ENCODE measurements around the gene PRSS2. TPM values are rescaled to one million over a fixed set of nuclear protein-coding genes. Genes with fewer than 3 reads are reported as not detected.

Gene PRSS2
- total and polyA plus RNA-seq, 9 of the 15 experiments (the other 6 are each of a cell fraction or from before 2014, with no cell fraction given) = 1.3 to 23.9 (median 3.8) TPM

- peak; percentile 68 for TF ChIP-seq TCF3 (CRISPR knock-in tag; IDR thresholded peaks at IDR 0.05)
- TF ChIP-seq ZNF830 (CRISPR knock-in tag; IDR thresholded peaks at IDR 0.05) = no peak
- no peak for TF ChIP-seq ZNF445 (CRISPR knock-in tag; IDR thresholded peaks at IDR 0.05; ENCODE audit: low read depth)
- TF ChIP-seq ZNF75A (CRISPR knock-in tag; IDR thresholded peaks at IDR 0.05) = no peak
- TF ChIP-seq SFPQ (IDR thresholded peaks at IDR 0.05; ENCODE audit: low read depth, low read length) = no peak
- TF ChIP-seq NRF1 (conservative IDR thresholded peaks at IDR 0.05 in 1 of 2, IDR thresholded peaks at IDR 0.05 in 1 of 2) = no peak
- no peak for TF ChIP-seq ERF (CRISPR knock-in tag; IDR thresholded peaks at IDR 0.05)
- peak in 1 of 2 experiments; percentile 37 for TF ChIP-seq E2F6 (IDR thresholded peaks at IDR 0.05; ENCODE audit: borderline replicate concordance in 1 of 2, extremely low read depth in 1 of 2, insufficient read depth in 1 of 2, insufficient read length in 1 of 2, low read depth in 1 of 2, low read length in 1 of 2, poor library complexity in 1 of 2, severe bottlenecking in 1 of 2)
- no peak for TF ChIP-seq HINFP (tag; conservative IDR thresholded peaks at IDR 0.05; ENCODE audit: low read depth)
- no peak for TF ChIP-seq MCM3 (IDR thresholded peaks at IDR 0.05)
- peak; percentile 64 for TF ChIP-seq ARID1B (IDR thresholded peaks at IDR 0.05)
- TF ChIP-seq ZNF121 (CRISPR knock-in tag; conservative IDR thresholded peaks at IDR 0.05) = no peak
- no peak for TF ChIP-seq L3MBTL2 (IDR thresholded peaks at IDR 0.05)
- TF ChIP-seq ZNF282 (CRISPR knock-in tag; IDR thresholded peaks at IDR 0.05) = no peak
- TF ChIP-seq KHSRP (IDR thresholded peaks at IDR 0.05) = no peak
- TF ChIP-seq NUFIP1 (IDR thresholded peaks at IDR 0.05; ENCODE audit: partially characterized antibody) = no peak
- no peak for TF ChIP-seq PHF21A (IDR thresholded peaks at IDR 0.05; ENCODE audit: borderline replicate concordance, low read depth)
- no peak for TF ChIP-seq JUNB (CRISPR knock-in tag; conservative IDR thresholded peaks at IDR 0.05)
- no peak for TF ChIP-seq RBM14 (IDR thresholded peaks at IDR 0.05; ENCODE audit: borderline replicate concordance, insufficient read depth, low read depth, low read length)
- TF ChIP-seq SMARCA4 (IDR thresholded peaks at IDR 0.05) = no peak; the same call in 1 of the 2 replicates
- 0 out of 4 replicates have a peak, but pooled peaks of 1 of the 2 experiments have one; percentile 9 for TF ChIP-seq ETV6 (IDR thresholded peaks at IDR 0.05; ENCODE audit: borderline replicate concordance in 1 of 2, low read depth in 2 of 2, low read length in 1 of 2)
- no peak for TF ChIP-seq ETV6 (CRISPR knock-in tag; IDR thresholded peaks at IDR 0.05; ENCODE audit: borderline replicate concordance)
- no peak for TF ChIP-seq BRD9 (IDR thresholded peaks at IDR 0.05; ENCODE audit: low read depth, partially characterized antibody)
- TF ChIP-seq SIN3A (IDR thresholded peaks at IDR 0.05; ENCODE audit: borderline replicate concordance in 2 of 2, control insufficient read depth in 1 of 2, low read depth in 2 of 2, low read length in 2 of 2) = no peak
- no peak for TF ChIP-seq MEIS2 (IDR thresholded peaks at IDR 0.05; ENCODE audit: partially characterized antibody)
- TF ChIP-seq ZNF124 (CRISPR knock-in tag; IDR thresholded peaks at IDR 0.05) = no peak
These were observed 38.2 kb downstream of the PRSS2 start (continued) for GRCh38 chr7:142808802-142809583.

Data from K562 (cell line).